Mucosa of rectum (tissue), 2 donors: ENCODE data around the gene DNAJC18.

Source experiments
- H3K27ac ChIP-seq, 2 donors: one replicate each; pipeline ENCODE4 v1.7.0; 2013; ENCODE audit warnings: inconsistent platforms in 2 of 2, low read depth in 2 of 2, low read length in 2 of 2
- H3K27me3 ChIP-seq, 2 donors: one replicate each; pipeline ENCODE4 v1.7.0; 2013; ENCODE audit warnings: low read length in 2 of 2; ENCODE audit not compliant: control insufficient read depth in 2 of 2, insufficient read depth in 2 of 2
- H3K36me3 ChIP-seq, 2 donors: one replicate each; pipeline ENCODE4 v1.7.0; 2013; ENCODE audit warnings: low read length in 2 of 2; ENCODE audit not compliant: control insufficient read depth in 2 of 2, insufficient read depth in 2 of 2
- H3K4me1 ChIP-seq, 2 donors: one replicate each; pipeline ENCODE4 v1.7.0; 2013; ENCODE audit warnings: low read length in 2 of 2, mild to moderate bottlenecking in 1 of 2; ENCODE audit not compliant: control insufficient read depth in 2 of 2, insufficient read depth in 2 of 2
- H3K4me3 ChIP-seq, 2 donors: one replicate each; pipeline ENCODE4 v1.7.0; 2013; ENCODE audit warnings: low read length in 2 of 2
- H3K9ac ChIP-seq, 2 donors: one replicate each; pipeline ENCODE4 v1.7.0; 2013; ENCODE audit warnings: low read length in 2 of 2, low read depth in 1 of 2, mild to moderate bottlenecking in 1 of 2
- H3K9me3 ChIP-seq, 2 donors: one replicate each; pipeline ENCODE4 v1.7.0; 2013; ENCODE audit warnings: low read length in 2 of 2; ENCODE audit not compliant: control insufficient read depth in 2 of 2
- donor health status: healthy.
- donor health status: Normal muscosa, but diverticular disease.

Gene DNAJC18

DNA sequence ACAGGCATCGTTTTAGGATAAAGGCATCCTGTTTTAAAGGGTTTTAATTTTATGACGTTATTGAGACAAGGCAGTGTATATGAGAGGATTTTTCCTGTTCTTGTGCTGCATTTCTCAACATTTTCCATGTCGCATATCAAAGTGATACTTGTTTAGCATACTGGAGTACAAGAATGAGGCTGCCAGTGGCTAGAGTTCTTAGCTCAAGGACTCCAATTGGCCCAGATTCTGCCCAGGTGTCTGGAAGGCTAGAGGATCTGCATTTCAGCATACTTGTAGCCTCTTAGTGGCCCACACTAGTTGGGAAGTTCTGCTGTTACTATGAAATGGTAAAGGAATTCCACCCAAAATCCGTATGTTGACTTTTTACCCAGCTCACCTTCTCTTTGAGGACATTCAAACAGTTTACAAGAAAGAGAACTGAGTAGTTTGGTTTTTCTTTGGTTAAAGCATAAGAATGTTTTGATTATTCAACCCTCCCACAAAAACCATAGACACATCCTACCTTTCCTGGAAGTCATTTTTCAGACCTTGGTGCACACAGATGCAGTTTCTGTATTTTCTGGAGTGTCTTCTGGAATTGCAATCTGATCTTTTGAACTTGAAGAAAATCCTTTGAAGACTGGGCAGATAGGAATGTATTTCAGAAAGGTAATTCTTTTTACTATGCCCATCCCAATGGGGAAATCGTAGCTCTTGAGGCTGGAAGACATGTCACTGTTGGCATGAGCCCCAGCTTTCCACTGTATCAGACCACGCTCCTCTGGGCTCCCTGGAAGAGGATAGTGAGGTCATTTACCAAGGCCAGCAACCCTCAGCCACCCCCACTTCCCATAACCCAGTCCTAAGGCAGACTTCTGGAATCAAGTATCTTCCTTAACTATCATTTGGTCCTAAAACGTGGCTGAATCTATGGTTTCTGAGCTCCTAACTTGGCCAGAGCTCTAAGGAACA is 67.6 kb downstream of the DNAJC18 start:
- Histone ChIP-seq H3K9ac (no peak overlapping the region), H3K27ac (no peak overlapping the region)

DNA sequence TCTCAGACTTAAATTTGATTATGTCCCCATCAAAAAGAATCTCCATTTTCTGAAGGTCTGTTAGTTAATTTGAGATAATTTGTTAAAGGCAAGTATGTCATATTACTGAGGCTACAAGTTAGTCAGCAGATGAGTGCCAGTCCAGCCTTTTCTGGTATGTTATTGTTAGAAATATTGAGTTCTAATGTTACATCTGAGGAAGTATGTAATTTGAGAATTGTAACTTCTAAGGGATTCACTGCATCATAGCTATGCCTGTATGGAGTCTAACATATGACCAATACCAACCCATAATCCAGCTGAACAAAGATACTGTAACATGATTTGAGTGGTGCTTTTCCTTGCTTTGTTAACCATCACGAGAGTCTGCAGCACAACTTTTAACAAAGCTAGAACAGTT is 70.1 kb downstream of the DNAJC18 start:
- Histone ChIP-seq H3K9me3 (no peaks in the 10 kb centered on the region), H3K4me1 (peaks cover 1 to 9% of the 10 kb centered on the region in 2 donors), H3K9ac (no peak overlapping the region), H3K4me3 (no peak overlapping the region), H3K27ac (no peak overlapping the region), H3K36me3 (peaks cover 32 to 38% of the 10 kb centered on the region in 2 donors), H3K27me3 (no peaks in the 10 kb centered on the region)

More for the DNA sequence above, 67.6 kb downstream of the DNAJC18 start:
- no peaks in the 10 kb centered on the region for H3K27me3 ChIP-seq
- H3K9me3 ChIP-seq = no peaks in the 10 kb centered on the region
- peaks cover 9 to 14% of the 10 kb centered on the region in 2 donors for H3K4me1 ChIP-seq
- H3K36me3 ChIP-seq = peaks cover 17 to 23% of the 10 kb centered on the region in 2 donors
- no peak overlapping the region for H3K4me3 ChIP-seq

DNA sequence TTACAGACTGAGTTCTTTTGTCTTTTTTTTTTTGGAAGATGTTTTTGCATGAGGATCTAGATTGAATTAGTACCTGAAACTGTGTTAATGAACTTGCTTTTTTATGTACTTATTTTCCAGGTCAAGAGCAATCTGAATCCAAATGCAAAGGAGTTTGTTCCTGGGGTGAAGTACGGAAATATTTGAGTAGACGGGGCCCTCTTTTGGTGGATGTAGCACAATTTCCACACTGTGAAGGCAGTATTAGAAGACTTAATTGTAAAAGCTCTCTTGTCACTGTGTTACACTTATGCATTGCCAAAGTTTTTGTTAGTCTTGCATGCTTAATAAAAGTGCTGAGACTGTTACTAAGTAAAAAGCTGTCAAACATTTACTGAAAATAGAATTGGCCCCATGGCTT is 70.7 kb downstream of the DNAJC18 start:
- Histone ChIP-seq H3K9me3 (no peaks in the 10 kb centered on the region), H3K4me3 (no peak overlapping the region), H3K36me3 (peaks cover 37 to 43% of the 10 kb centered on the region in 2 donors), H3K9ac (no peak overlapping the region), H3K27ac (no peak overlapping the region), H3K4me1 (peaks cover 0 to 5% of the 10 kb centered on the region in 2 donors), H3K27me3 (no peaks in the 10 kb centered on the region)

DNA sequence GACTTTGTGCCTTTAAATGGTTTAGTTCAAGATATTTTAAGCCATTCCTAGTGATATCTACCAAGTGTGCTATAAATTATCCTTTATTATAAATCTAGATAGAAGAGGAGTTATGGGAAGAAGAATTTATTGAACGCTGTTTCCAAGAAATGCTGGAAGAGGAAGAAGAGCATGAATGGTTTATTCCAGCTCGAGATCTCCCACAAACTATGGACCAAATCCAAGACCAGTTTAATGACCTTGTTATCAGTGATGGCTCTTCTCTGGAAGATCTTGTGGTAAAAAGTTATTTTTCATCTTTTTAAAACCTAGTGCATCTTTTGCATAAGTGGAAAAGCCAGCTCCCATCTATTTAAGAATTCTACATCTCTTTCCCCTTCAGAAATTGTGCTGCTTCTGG is 74.9 kb downstream of the DNAJC18 start:
- Histone ChIP-seq H3K4me3 (no peak overlapping the region), H3K27ac (no peak overlapping the region), H3K27me3 (no peaks in the 10 kb centered on the region), H3K36me3 (peaks cover 31 to 32% of the 10 kb centered on the region in 2 donors), H3K4me1 (no peaks in the 10 kb centered on the region), H3K9me3 (no peaks in the 10 kb centered on the region), H3K9ac (no peak overlapping the region)

DNA sequence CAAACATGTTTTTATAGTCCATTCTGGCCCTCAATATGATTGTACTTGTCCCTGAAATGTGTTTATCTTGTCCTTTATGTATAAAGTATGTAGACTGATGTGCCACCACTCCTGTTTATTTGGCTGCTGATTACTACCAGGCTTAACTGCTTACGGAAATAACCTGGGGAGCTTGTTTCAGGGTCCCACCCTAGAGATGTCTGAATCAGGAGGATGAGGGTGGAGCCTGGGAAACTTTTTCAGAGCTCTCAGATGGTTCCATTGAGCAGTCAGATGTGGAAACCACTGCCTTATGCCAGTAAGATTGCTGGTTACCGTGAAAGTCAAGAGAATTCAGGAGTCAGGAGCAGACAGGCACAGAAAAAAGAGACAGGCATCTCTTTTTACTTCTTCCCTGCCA is 75.4 kb downstream of the DNAJC18 start:
- Histone ChIP-seq H3K27me3 (no peaks in the 10 kb centered on the region), H3K9ac (no peak overlapping the region), H3K27ac (no peak overlapping the region), H3K4me3 (no peak overlapping the region), H3K36me3 (peaks cover 28 to 32% of the 10 kb centered on the region in 2 donors), H3K9me3 (no peaks in the 10 kb centered on the region), H3K4me1 (no peaks in the 10 kb centered on the region)

DNA sequence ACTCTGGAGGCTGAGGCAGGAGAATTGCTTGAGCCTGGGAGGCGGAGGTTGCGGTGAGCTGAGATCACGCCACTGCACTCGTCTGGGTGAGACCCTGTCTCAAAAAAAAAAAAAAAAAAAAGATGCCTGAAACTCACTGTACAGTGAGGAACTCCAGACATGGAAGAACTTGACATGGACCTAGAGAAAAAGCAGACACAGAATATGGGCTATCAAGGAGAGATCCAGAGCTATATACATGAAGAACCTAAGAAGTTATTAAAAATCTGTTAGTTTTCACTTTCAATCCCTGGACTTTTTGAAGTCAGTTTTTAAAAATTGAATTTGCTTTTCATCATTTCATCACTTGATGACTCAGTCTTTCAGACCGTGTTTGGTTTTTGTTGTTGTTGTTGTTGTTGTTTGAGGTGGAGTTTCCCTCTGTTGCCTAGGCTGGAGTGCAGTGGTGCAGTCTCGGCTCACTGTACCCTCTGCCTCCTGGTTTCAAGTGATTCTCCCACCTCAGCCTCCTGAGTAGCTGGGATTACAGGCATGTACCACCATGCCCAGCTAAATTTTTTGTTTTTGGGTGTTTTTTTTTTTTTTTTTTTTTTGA is 77.4 kb downstream of the DNAJC18 start:
- no peaks in the 10 kb centered on the region for H3K27me3 ChIP-seq
- H3K27ac ChIP-seq = no peak overlapping the region
- no peak overlapping the region for H3K9ac ChIP-seq
- H3K36me3 ChIP-seq = peaks cover 25 to 31% of the 10 kb centered on the region in 2 donors
- H3K4me1 ChIP-seq = no peaks in the 10 kb centered on the region
- H3K4me3 ChIP-seq = no peak overlapping the region
- H3K9me3 ChIP-seq = no peaks in the 10 kb centered on the region

DNA sequence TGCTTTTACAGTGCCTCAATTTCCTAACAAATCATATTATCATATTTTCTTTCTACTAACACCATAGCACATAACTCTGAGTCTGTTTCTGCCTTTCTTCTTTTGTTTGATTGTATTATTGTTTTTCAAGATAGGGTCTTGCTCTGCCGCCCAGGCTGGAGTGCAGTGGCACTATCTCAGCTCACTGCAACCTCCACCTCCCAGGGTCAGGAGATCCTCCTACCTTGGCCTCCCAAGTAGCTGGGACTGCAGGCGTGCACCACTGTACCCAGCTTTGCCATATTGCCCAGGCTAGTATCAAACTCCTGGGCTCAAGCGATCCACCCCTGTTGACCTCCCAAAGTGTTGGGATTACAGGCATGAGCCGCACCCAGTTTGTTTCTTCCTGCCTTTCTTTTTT is 78.9 kb downstream of the DNAJC18 start:
- Histone ChIP-seq H3K4me3 (no peak overlapping the region), H3K4me1 (no peaks in the 10 kb centered on the region), H3K27ac (no peak overlapping the region), H3K9ac (no peak overlapping the region), H3K9me3 (no peaks in the 10 kb centered on the region), H3K27me3 (no peaks in the 10 kb centered on the region), H3K36me3 (peaks cover 11 to 21% of the 10 kb centered on the region in 2 donors)
